Measurements from ENCODE around the gene PWWP2B. TPM values are rescaled to one million over a fixed set of nuclear protein-coding genes. Genes with fewer than 3 reads are reported as not detected.

Gene PWWP2B
- total RNA-seq, 1 donor from 2014 or later, result 12.0 TPM

DNA sequence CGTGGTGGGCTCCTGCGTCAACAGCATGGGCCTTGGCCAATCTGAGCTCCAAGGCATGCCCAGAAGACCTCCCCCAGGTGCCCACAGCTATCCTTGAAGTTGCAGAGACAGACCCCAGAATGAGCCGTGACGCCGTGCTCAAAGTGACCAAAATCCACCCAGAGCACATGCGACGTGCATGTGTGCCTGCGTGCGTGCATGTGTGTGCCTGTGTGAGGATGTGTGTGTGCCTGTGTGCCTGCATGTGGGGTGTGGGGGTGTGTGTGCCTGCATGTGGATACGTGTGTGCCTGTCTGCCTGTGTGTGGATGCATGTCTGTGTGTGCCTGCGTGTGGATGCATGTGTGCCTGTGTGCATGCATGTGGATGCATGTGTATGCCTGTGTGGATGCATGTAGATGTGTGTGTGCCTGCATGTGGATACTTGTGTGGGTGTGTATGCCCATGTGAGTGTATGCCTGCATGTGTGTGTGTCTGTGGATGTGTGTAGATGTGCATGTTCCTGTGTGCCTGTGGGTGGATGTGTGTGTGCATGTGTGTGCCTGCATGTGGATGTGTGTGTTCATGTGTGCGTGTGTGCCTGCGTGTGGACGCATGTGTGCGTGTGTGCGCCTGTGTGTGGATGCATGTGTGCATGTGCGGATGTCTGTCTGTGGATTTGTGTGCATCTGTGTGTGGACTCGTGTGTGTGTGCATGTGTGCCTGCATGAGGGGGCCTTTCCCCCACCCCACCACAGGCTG is 42.6 kb downstream of the PWWP2B start:
- no peaks in the 10 kb centered on the region for H3K27me3 ChIP-seq (ENCODE audit: insufficient read depth, low read length)
- no peak overlapping the region for H3K4me3 Mint-ChIP-seq (ENCODE audit: unreplicated experiment)

DNA sequence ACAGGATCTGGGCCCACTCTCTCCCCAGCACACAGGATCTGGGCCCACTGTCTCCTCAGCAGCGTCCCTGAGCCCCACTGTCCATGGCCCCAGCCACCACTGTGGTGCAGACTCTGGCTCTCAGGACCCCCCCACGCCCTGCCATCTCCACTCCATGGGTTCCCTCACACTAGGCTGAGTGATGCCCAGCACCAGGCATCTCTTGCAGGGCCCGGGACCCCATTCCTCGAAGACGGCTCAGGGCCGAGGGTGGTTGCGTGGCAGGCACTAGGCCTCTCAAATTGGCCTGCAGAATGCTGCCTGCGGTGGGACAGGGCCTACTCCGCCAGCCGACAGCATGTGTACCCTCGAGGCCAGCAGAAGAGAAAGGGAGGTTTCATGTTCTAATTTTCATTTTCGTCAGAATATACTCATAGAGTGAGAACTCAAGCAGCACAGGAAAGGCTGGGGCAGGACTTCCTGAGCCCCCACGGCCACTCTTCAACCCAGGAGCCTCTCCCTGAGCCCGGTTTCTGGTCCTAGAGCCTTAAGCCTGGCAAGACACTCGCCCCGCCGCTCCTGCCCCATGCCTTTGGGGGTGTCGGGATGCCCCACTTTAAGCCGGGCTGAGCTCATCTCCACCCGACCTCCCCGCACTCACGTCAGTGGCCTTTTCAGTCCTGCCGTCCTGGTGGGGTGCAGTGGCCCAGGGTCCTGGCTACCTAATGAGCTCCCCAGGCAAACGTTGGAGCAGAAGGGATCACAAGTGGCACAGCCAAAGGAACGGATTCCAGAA is 44.0 kb downstream of the PWWP2B start:
- H3K4me3 ChIP-seq (ENCODE audit: insufficient read depth, low read depth, low read length), result no peak overlapping the region
- H2AFZ ChIP-seq (ENCODE audit: low read depth, low read length), result no peak overlapping the region
- H4K20me1 ChIP-seq (ENCODE audit: insufficient read depth, low read length), result no peaks in the 10 kb centered on the region
- TF ChIP-seq EZH2 (IDR thresholded peaks at IDR 0.05; ENCODE audit: insufficient read depth, low read length), result no peak
- TF ChIP-seq, protein P1, sequence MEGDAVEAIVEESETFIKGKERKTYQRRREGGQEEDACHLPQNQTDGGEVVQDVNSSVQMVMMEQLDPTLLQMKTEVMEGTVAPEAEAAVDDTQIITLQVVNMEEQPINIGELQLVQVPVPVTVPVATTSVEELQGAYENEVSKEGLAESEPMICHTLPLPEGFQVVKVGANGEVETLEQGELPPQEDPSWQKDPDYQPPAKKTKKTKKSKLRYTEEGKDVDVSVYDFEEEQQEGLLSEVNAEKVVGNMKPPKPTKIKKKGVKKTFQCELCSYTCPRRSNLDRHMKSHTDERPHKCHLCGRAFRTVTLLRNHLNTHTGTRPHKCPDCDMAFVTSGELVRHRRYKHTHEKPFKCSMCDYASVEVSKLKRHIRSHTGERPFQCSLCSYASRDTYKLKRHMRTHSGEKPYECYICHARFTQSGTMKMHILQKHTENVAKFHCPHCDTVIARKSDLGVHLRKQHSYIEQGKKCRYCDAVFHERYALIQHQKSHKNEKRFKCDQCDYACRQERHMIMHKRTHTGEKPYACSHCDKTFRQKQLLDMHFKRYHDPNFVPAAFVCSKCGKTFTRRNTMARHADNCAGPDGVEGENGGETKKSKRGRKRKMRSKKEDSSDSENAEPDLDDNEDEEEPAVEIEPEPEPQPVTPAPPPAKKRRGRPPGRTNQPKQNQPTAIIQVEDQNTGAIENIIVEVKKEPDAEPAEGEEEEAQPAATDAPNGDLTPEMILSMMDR (IDR thresholded peaks at IDR 0.05; ENCODE audit: insufficient read depth, low read depth, low read length), result no peak
- no peak overlapping the region for H3K4me2 ChIP-seq (ENCODE audit: low read length)
- Mint-ChIP-seq H3K4me3 (ENCODE audit: unreplicated experiment) (no peak overlapping the region), H3K4me1 (ENCODE audit: low read depth, unreplicated experiment) (no peaks in the 10 kb centered on the region), H3K27ac (ENCODE audit: unreplicated experiment) (no peak overlapping the region), H3K27me3 (ENCODE audit: low read depth, unreplicated experiment) (peaks cover 2% of the 10 kb centered on the region), H3K9me3 (ENCODE audit: unreplicated experiment) (peaks cover 11% of the 10 kb centered on the region), H3K36me3 (ENCODE audit: low read depth, unreplicated experiment) (no peaks in the 10 kb centered on the region)
- H3K27me3 ChIP-seq (ENCODE audit: insufficient read depth, low read length), result no peaks in the 10 kb centered on the region
- FAIRE-seq, result no peak
- H3K4me1 ChIP-seq (ENCODE audit: insufficient read depth, low read length), result no peaks in the 10 kb centered on the region
- no peak for DNase-seq (ENCODE audit: low read depth)
- H3K79me2 ChIP-seq (ENCODE audit: insufficient read depth, low read length), result no peaks in the 10 kb centered on the region
- no peak overlapping the region for H3K9ac ChIP-seq (ENCODE audit: low read length)
- no peaks in the 10 kb centered on the region for H3K36me3 ChIP-seq (ENCODE audit: insufficient read depth, low read length)
- peaks cover 4% of the 10 kb centered on the region for H3K9me3 ChIP-seq (ENCODE audit: insufficient read depth, low read depth, low read length)
- H3K27ac ChIP-seq (ENCODE audit: low read depth, low read length), result no peak overlapping the region

More for the DNA sequence above, 42.6 kb downstream of the PWWP2B start:
- DNase-seq (ENCODE audit: low read depth) (no peak), FAIRE-seq (no peak)
- Histone ChIP-seq H2AFZ (ENCODE audit: low read depth, low read length) (no peak overlapping the region), H3K9me3 (ENCODE audit: insufficient read depth, low read depth, low read length) (peaks cover 4% of the 10 kb centered on the region), H3K4me3 (ENCODE audit: insufficient read depth, low read depth, low read length) (no peak overlapping the region), H3K36me3 (ENCODE audit: insufficient read depth, low read length) (no peaks in the 10 kb centered on the region), H3K4me2 (ENCODE audit: low read length) (no peak overlapping the region), H3K4me1 (ENCODE audit: insufficient read depth, low read length) (no peaks in the 10 kb centered on the region), H3K27ac (ENCODE audit: low read depth, low read length) (no peak overlapping the region), H4K20me1 (ENCODE audit: insufficient read depth, low read length) (no peaks in the 10 kb centered on the region), H3K9ac (ENCODE audit: low read length) (no peak overlapping the region), H3K79me2 (ENCODE audit: insufficient read depth, low read length) (no peaks in the 10 kb centered on the region)
- TF ChIP-seq EZH2 (IDR thresholded peaks at IDR 0.05; ENCODE audit: insufficient read depth, low read length), result no peak
- TF ChIP-seq, protein P1 (IDR thresholded peaks at IDR 0.05; ENCODE audit: insufficient read depth, low read depth, low read length), result no peak
- no peaks in the 10 kb centered on the region for H3K36me3 Mint-ChIP-seq (ENCODE audit: low read depth, unreplicated experiment)
- peak overlapping the region; percentile 45 for H3K27ac Mint-ChIP-seq (ENCODE audit: unreplicated experiment)
- peaks cover 2% of the 10 kb centered on the region for H3K27me3 Mint-ChIP-seq (ENCODE audit: low read depth, unreplicated experiment)
- no peaks in the 10 kb centered on the region for H3K4me1 Mint-ChIP-seq (ENCODE audit: low read depth, unreplicated experiment)
- peaks cover 11% of the 10 kb centered on the region for H3K9me3 Mint-ChIP-seq (ENCODE audit: unreplicated experiment)
